Measurements from ENCODE around the gene STAT6.
"Not testable (repeated sequence)": the region's sequence is repeated elsewhere in the genome, so short reads cannot be mapped to it uniquely, and the experiment has no call there.

The STAT6 gene

DNA sequence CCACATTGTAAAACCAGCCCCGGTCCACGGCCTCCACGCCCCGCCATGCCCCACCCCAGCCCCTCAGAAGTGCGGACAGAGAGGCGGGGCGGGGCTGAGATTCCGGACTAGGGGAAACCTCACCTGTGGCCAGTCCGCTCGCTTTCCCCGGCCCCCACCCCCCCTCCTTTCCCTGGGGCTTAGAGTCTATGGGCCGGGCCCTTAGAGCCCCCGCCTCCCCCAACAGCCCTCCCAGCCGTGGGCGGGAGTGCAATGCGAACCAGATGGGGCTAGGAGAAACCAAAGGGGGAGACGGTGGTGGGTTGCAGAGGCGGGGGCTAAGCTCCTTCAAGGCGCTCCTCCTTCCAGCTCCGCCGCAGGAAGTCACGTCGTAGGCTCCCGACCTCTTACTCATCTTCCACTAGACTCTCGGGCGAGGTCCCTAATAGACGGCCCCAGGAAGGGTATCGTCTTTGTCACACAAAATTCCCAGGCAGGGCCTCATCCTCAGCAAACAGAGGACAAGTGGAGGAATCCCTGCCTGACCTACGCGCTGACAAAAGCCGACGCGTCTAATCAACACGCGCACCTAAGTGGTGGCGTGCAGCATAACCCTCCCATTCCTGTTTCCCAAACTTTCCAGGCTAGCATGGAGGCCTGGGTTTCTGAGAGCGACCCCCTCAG lies 23.3 kb downstream of the STAT6 start:
- peak; percentile 62 for DNase-seq (ENCODE audit: low spot score)

DNA sequence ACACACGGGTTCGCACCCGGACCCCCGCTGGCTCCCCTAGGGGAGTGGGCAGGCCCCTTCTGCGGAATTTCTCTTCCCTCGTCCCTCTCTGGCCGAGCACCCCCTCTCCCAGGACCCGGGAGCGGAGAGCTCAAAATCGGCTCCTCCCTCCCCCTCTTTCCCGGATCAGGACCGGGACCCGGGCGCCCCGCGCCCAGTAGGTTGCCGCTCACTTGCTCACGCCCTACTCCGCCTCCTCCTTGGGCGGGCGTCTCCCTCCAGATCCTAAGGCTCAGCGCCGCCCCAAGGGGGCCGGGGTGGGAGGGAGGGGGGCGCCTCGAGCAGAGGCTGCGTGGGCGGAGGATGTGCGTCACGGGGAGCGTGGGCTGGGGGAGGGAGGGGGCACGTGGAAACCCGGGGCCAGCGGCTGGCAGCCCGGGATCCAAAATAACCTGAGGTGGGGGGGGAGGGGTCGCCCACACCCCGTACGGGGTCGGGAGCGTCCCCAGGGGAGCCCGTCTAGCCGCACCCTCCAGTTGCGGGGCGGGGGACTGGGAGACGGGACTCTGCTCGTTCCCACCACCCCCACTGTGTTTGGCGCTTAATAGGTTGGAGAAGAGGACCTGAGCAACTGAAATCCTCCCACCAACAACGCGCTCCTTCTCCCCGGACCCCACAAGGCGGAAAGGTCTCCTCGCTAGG lies 24.0 kb downstream of the STAT6 start:
- DNase-seq (ENCODE audit: low spot score), result peak; percentile 90

DNA sequence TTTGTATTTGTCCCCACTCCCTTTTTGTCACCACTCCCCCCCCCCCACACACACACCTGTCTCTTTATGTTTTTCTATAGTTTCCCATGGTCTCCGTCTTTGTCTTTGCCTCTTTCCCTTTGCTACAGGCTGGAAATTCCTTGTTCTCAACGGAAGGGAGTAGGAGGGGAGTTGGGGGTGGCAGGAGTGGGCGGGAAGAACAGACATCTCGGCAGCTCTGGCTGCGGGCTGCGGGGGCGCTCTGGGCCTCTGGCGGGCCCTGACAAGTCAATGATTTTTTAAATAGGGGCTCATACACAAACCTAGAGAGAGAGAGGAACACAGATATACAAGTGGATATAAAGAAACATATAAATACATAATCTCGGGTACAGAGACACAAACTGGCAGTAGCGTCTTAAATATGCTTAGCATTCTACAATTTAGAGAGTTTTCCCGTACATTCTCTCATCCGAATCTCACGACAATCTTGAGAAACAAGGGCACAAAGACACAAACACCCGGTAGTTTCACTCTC lies 24.6 kb downstream of the STAT6 start:
- DNase-seq (ENCODE audit: low spot score), result peak; percentile 40

DNA sequence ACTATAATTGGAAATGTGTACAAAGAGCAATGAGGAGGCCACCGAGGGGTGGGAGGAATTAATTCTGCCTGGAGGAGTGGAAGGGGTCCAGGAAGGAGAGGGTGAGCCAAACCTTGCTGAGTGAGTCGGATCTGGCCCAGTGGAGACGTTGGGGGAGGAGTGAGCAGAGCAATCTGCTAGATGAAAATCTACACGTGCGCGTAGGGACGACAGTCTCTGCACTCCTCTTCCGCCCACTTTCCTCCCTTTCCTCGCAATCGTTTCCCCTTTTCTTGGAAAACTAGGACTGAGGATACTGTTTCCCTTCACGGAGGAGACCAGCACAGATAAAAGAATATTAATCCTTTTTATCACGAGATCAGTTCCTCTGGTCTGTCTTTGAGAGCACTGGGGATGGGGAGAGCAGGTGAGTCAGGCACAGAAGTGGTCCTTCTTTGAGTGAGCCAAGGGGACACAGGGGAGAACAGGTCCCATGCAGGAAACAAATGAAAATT lies 25.1 kb downstream of the STAT6 start:
- no peak for DNase-seq (ENCODE audit: low spot score)

DNA sequence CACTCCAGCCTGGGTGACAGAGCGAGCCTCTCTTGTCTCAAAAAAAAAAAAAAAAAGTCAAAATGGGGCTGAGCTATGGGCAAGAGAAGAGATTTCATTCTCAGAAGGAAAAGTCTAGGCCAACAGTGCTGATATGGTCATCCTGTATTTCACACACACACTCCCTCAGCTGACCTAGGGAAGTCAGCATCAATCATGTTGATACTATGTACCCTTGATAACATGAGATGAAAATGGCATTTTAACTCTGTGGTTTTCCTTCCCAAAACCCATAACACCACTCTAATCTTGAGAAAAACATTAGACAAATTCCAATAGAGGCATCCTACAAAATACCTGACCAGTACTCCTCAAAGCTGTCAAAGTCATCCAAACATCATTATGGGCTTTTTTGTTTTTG lies 30.3 kb downstream of the STAT6 start:
- DNase-seq (ENCODE audit: low spot score), result no peak

DNA sequence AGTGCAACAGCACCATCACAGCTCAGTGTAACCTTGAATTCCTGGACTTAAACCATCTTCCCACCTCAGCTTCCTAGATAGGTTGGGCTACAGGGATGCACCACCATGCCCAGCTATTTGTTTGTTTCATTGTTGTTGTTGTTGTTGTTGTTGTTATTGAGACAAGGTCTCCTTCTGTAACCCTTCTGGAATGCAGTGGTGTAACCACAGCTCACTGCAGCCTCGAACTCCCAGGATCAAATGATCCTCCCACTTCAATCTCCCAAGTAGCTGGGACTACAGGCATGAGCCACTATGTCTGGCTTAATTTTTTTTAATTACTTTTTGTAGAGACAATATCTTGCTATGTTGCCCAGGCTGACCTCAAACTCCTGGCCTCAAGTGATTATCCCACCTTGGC lies 31.3 kb downstream of the STAT6 start:
- DNase-seq (ENCODE audit: low spot score), result no peak

DNA sequence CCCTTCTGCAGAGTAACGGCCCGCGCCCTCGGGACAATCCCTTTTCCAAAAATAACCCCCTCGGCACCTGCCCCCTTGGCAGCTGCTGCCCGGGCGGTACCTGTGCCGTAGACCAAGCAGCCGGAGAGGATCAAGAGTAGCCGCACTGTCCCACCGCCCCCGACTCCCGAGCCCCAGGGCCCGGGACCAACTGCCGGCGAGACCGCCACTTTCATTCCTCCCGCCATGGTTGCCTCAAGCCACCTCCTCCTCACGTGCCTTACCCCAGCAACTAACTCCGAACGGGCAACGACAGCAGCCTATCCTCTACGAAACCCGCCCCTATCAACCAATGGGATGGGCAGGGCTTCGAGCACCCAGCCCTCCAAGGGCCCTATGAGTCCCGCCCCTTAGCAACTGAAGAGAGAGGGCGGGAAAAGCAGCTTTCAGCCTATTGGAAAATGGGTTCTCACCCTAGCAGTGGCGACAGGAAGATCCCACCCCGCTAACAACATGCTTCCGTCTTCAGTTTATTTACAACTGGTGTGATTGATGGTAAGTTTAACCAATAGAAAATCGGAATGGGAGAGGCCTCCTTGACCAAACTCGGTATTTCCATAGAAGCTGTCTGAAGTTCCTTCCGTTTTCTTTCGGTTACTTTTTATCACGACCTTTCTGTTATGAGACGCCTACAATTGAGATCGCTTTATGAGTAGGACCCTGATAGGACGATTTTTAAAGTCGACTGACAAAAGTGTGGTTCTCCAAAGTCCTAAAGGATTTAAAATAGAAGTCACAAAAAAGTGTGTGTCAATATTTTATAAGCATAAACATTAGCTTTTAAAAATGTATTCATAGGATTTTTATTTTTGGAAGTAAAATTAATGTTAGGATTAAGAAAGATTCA lies 32.4 kb downstream of the STAT6 start, which contains the start of gene NEMP1:
NEMP1 (minus strand) TSS at position 273 of the 886 bp plus-strand sequence; CDS start at position 227, 46 bp downstream.
- DNase-seq (ENCODE audit: low spot score), result peak; percentile 99

DNA sequence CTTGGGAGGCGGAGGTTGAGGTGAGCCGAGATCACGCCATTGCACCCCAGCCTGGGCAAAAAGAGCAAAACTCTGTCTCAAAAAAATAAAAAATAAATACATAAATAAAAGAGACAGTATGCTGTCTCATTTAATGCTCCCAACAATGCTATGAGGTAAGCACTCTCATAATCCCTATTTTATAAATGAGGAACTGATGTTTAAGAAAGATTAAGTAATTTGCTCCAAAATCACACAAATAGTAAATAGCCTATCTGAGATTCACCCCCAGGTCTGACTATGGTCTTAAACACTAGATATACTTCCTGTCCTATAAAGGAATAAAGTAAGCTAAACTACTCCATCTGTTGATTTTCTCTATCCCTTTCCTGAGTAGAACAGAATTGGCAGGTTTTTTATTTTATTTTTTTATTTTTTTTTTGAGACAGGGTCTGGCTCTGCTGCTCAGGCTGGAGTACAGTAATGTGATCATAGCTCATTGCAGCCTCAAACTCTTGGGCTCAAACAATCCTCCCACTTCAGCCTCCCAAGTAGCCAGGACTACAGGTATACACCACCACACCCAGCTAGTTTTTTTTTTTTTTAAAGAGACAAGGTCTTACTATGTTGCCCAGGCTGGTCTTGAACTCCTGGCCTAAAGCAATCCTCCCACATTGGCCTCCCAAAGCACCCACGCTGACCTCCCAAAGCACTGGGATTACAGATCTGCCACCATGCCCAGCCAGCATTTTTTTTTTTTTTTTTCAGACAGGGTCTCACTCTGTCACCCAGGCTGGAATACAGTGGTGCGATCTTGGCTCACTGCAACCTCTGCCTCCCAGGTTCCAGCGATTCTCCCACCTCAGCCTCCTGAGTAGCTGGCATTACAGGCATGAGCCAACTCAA lies 37.4 kb downstream of the STAT6 start:
- DNase-seq (ENCODE audit: low spot score), result not testable (repeated sequence)

DNA sequence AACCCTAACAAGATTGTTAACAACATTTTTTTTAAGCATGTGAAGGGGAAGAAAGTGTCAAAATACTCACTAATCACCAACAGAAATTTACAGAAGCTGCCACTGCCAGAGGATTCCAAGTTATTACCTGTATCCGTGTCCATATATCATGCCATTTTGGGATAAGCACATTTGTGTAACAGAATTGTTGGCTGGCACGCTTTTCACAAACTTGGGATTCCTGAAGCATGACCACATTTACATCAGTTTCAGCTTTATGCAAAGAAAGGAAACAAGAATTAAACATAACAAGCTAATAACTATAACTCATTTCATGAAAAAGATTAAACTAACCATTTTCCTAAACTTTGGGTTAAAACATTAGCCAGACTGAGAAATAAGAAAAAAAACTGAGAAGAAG lies 38.5 kb downstream of the STAT6 start:
- DNase-seq (ENCODE audit: low spot score), result no peak

DNA sequence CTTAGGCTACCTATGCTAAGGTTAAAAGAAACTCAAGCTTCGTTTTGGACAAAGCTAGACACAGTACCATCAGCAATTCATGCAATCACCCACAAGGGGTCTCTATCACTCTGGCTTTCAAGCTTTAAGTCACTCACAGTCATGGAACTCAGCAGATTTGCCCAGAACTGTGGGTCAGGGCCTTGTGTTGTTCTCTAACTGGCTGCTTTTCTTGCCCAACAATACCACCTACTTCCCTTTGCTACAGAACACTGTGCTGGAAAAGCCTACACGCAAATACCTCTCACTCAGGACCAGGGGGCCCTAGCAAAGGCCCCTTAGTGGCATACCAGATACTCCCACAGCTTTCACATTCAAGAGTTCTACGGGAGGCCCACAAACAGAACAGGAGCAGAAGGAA lies 41.6 kb downstream of the STAT6 start:
- peak; percentile 78 for DNase-seq (ENCODE audit: low spot score)

DNA sequence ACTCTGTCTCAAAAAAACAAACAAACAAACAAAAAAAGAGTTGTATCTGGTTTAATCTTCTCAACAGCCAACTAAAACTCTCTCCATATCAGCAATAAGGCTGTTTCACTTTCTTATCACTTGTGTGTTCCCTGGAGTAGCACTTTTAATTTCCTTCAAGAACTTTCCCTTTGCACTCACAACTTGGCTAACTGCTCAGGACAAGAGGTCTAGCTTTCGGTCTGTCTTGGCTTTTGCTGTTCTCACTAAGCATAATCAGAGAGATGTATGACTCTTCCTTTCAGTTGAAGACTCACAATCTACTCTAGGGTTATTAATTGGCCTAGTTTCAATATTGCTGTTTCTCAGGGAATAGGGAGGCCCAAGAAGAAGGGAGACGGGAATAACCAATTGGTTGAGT lies 44.9 kb downstream of the STAT6 start:
- no peak for DNase-seq (ENCODE audit: low spot score)

DNA sequence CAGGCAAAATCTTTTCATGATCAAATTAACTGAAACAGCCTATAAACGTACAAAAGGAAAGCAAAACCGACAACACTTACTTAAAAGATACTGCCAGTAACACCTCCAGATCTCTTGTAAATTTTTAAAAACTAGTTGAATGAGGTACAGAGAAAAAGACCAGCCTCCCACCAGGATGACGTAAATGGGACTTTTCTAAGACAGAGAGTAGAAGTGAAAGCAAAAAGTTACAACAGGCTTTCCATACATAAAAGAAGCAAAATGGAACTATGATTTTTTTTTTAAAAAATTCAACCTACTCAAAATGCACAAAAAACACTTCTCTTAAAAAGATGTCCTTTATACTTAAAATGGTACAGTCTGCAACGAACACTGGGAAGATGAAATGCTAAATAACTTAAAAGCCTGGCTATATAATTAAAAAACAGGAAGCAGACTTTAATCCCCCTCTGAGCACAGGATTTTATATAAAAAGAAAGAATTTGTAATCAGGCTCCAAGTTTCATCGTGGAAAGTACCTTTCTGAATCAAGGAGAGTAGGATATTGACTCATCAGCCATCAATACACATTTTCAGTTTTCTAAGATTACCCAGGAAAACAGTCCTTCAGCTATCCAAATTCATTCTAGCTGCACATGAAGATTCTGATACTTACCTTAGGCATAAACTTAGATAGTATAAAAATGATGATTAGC lies 47.0 kb downstream of the STAT6 start:
- DNase-seq (ENCODE audit: low spot score), result peak; percentile 67

DNA sequence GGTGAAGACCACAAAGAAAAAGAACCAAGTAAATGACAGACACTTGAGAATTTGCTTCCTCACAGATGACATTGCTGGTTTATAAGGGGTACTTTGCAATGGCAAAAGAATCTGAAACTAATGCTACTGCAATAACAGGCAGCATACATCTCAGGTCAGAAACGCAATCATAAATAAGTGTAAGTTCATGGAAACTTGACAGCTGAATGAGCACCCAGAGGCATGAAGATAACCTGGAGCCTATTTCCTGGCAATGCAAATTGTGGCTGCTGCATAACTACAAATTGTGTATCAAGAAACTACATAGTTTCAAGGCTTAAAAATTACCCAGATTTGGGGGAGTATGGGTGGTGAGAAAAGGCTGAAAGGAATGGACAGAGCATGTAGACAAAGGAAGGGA lies 52.7 kb downstream of the STAT6 start:
- DNase-seq (ENCODE audit: low spot score), result no peak

DNA sequence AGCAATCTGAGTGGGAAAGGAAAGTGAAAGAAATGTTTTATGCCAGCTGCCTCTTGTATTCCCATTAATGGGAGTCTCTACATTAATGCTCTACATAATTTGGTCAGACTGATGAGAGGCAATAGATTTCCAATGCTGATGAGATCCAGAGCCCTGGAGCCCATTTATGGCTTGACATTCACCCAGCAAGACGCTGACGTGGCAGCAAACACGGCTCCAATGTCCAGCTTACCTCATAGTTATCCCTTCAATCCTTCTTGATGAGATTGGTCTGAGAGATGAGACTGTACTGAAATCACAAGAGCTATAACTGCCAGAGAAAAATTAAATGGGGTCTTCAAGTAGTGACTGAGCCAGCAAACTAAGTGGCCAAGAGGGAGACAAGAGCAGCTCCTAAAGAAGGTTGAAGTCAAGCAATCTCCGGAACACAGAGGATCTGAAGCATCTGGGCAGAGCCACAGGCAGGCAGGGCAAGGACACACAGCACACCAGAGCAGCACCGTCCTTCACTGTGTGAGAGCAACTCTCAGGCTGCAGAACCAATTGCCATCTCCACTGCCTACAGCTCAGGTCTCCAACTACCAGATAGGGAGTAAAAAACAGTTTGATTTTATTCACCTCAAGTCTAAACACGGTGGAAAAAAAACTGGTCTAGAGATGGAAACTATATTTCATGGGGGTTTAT lies 54.0 kb downstream of the STAT6 start:
- no peak for DNase-seq (ENCODE audit: low spot score)

DNA sequence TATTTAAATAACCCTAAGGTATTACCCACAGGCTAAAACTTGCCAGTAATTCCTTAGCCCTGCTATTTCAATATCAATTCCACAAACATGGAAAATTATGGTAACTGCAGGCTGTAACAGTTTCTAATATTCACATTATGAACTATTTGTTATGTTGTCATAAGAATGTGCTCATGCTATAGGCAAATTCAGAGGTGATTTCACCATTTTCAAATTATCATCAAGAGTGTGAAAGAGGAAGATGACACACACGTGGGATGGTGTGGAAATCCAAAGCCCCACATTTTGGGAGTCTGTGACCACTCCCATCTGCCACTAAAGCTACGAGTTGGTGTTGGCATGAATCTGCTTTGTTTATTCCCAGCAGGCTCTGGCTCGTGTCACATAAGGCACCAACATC lies 55.3 kb downstream of the STAT6 start:
- DNase-seq (ENCODE audit: low spot score), result no peak

DNA sequence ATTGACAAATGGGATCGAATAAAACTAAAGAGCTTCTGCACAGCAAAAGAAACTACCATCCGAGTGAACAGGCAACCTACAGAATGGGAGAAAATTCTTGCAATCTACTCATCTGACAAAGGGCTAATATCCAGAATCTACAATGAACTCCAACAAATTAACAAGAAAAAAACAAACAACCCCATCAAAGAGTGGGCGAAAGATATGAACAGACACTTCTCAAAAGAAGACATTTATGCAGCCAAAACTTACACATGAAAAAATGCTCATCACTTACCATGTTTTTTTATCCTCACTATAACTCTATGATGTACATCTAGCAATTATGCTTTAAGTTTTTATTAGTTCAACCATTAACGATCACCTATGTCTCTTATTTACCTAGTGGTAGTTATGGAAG lies 57.3 kb downstream of the STAT6 start:
- not testable (repeated sequence) for DNase-seq (ENCODE audit: low spot score)

DNA sequence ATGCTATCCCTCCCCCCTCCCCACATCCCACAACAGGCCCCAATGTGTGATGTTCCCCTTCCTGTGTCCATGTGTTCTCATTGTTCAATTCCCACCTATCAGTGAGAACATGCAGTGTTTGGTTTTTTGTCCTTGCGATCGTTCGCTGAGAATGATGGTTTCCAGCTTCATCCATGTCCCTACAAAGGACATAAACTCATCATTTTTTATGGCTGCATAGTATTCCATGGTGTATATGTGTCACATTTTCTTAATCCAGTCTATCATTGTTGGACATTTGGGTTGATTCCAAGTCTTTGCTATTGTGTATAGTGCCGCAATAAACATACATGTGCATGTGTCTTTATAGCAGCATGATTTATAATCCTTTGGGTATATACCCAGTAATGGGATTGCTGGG lies 58.0 kb downstream of the STAT6 start:
- not testable (repeated sequence) for DNase-seq (ENCODE audit: low spot score)

DNA sequence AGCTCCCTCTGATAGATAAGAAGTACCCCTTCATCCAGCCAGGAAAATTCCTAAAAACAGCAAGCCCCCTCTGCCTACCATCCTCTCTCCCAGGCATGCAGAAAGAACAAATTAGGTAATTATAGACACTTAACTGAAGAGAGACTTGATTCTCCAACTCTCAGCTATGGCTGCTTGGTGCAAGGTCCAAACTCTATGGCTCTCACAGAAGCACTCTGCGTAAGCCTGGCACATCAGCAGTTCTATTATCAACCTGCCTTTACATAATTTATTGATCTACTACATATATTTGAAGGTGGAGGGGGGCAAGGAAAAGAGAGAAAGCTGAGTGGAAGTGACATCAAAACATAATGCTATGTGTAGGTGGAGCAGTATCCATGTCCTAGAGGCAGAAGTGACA lies 60.2 kb downstream of the STAT6 start:
- no peak for DNase-seq (ENCODE audit: low spot score)

DNA sequence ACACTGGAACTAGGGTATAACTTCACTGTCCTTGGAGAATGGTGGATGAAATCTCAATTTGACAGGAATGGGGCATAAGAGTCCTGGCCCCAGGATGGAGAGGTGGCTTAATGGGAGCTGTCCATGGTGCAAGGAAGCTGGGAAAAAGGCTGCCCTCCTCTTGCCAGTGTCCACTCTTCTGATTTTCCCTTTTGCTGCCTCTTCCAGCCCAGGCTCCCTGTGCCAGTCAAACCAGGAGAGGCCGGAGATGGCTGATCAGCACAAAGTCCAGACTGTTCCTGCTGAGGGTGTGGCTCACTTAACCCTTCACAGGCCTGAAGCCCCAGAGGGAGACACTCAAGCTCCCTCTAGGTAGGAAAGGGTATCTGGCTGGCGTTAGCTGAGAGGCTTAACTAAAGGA lies 61.3 kb downstream of the STAT6 start, which contains the start of gene MYO1A:
MYO1A (minus strand) TSS at position 240 of the 400 bp plus-strand sequence. CDS start 1,806 bp downstream, outside the sequence.
- DNase-seq (ENCODE audit: low spot score), result no peak

DNA sequence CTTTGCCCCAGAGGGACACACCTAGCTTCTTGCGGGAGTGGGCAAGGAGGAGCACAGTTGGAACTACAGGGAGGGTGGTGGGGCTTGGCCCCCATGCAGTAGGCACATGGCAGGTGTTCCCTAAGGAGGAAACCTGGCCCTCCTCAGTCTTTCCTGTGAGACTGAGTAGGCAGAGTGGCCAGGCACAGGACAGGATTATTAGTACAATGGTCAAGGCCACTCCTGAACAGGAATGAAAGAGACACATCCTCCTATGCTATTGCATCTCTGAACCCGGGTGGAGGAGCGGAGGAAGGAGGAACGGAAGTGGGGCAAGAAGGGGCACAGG lies 62.1 kb downstream of the STAT6 start:
- no peak for DNase-seq (ENCODE audit: low spot score)
